A549 (cell line): ENCODE results near the gene NOX3. TPM values are rescaled to one million over a fixed set of nuclear protein-coding genes. Genes with fewer than 3 reads are reported as not detected.
A peak's percentile ranks its signal among the peaks of the same experiment; 100 is the strongest.

Experiments
- ATAC-seq, 2 experiments: fragments of 200-7000 bp in 1 of 2; fragments of >200 bp in 1 of 2; cut with Nextera tagmentation in 1 of 2; cut with Tn5 transposase in 1 of 2; 3 replicates each; pipeline versions ENCODE4 v1.8.0 to v1.9.1; 2018 to 2020; ENCODE audit warnings: mild to moderate bottlenecking in 1 of 2, moderate library complexity in 1 of 2
- CTCF ChIA-PET: fragments of 300-600 bp; sonication (Branson Sonifier 250); formaldehyde crosslinking; extraction: SDS; loops from one replicate; lab custom pipeline; 2021; ENCODE audit warnings: antibody characterized with exemption, inconsistent platforms; lab: Yijun Ruan, JAX
- POLR2A ChIA-PET: fragments of 350-600 bp; formaldehyde crosslinking; extraction: SDS; loops from one replicate; lab custom pipeline; 2021; ENCODE audit warnings: antibody characterized with exemption, inconsistent platforms; lab: Yijun Ruan, JAX
- DNase-seq, 2 experiments: peaks; one replicate each; pipeline versions ENCODE4 v3.0.0 to v3.0.0-alpha.2; 2011 to 2016; ENCODE audit warnings: low read depth in 1 of 2, low spot score in 1 of 2
- FAIRE-seq: peaks from 2 replicates; lab custom pipeline; 2011; peaks lifted over from hg19 to GRCh38; lab: Jason Lieb, UNC
- H3K27ac ChIP-seq, 2 experiments: fragments of >200 bp; sonication (Bioruptor Twin); formaldehyde crosslinking; 3 replicates each; pipeline ENCODE4 v1.5.1; 2016 to 2017
- H3K4me1 ChIP-seq: fragments of >200 bp; sonication (Bioruptor Twin); formaldehyde crosslinking; 3 replicates; pipeline ENCODE4 v1.6.1; 2016
- H3K4me2 ChIP-seq: fragments of >200 bp; sonication (Bioruptor Twin); formaldehyde crosslinking; 3 replicates; pipeline ENCODE4 v1.6.1; 2016
- H3K4me3 ChIP-seq: fragments of >200 bp; sonication (Bioruptor Twin); formaldehyde crosslinking; 3 replicates; pipeline ENCODE4 v1.5.1; 2016
- H3K9me3 ChIP-seq: fragments of >200 bp; sonication (Bioruptor Twin); formaldehyde crosslinking; 3 replicates; pipeline ENCODE4 v1.6.1; 2016
- CBX8 ChIP-seq: fragments of 200-600 bp; sonication (generic); IDR thresholded peaks from 2 replicates; pipeline ENCODE4 v1.6.1; 2016
- CEBPB ChIP-seq, 2 experiments: fragments of >200 bp in 1 of 2; sonication (Bioruptor Twin) in 1 of 2; formaldehyde crosslinking in 1 of 2; IDR thresholded peaks; 2 replicates each; pipeline ENCODE4 v1.6.1; 2012 to 2016
- EHF ChIP-seq: fragments of 250-450 bp; sonication (Bioruptor Pico); IDR thresholded peaks from 2 replicates; pipeline ENCODE4 v1.5.0; 2020; ENCODE audit warnings: mild to moderate bottlenecking
- FOSL2 ChIP-seq, 2 experiments: fragments of 450-650 bp in 1 of 2; fragments of >200 bp in 1 of 2; sonication (Bioruptor Twin) in 1 of 2; formaldehyde crosslinking; IDR thresholded peaks; 2 replicates each; pipeline versions ENCODE4 v1.5.0 to v1.6.1; 2016 to 2020; ENCODE audit warnings: mild to moderate bottlenecking in 1 of 2, moderate library complexity in 1 of 2
- GATA3 ChIP-seq: IDR thresholded peaks from 2 replicates; pipeline ENCODE4 v1.6.1; 2012; ENCODE audit warnings: borderline replicate concordance
- HDAC2 ChIP-seq: fragments of 200-600 bp; sonication (generic); IDR thresholded peaks from 2 replicates; pipeline ENCODE4 v1.6.1; 2016
- HOXA7 ChIP-seq: fragments of 250-450 bp; sonication (Bioruptor Pico); IDR thresholded peaks from 2 replicates; pipeline ENCODE4 v1.5.0; 2020; ENCODE audit warnings: mild to moderate bottlenecking, moderate library complexity
- HOXB13 ChIP-seq: fragments of 250-450 bp; sonication (Bioruptor Pico); IDR thresholded peaks from 2 replicates; pipeline ENCODE4 v1.5.0; 2020; ENCODE audit warnings: low read depth, mild to moderate bottlenecking, moderate library complexity
- JUN ChIP-seq, 2 experiments: fragments of >200 bp; sonication (Bioruptor Twin); formaldehyde crosslinking; IDR thresholded peaks; 2 replicates in 1 of 2; 3 replicates in 1 of 2; pipeline ENCODE4 v1.6.1; 2016 to 2017
- KDM1A ChIP-seq: fragments of 200-600 bp; sonication (generic); IDR thresholded peaks from 2 replicates; pipeline ENCODE4 v1.6.1; 2016; ENCODE audit warnings: low read depth, mild to moderate bottlenecking
- NFE2L2 ChIP-seq: fragments of 150-350 bp; conservative IDR thresholded peaks from 2 replicates; pipeline ENCODE4 v1.6.1; 2014; ENCODE audit warnings: low read length
- NPAS2 ChIP-seq: fragments of 250-450 bp; sonication (Bioruptor Pico); IDR thresholded peaks from 2 replicates; pipeline ENCODE4 v1.8.0; 2022; ENCODE audit warnings: mild to moderate bottlenecking, moderate library complexity, borderline replicate concordance
- PHF8 ChIP-seq: fragments of 200-600 bp; sonication (generic); IDR thresholded peaks from 2 replicates; pipeline ENCODE4 v1.6.1; 2016; ENCODE audit warnings: low read depth, mild to moderate bottlenecking, antibody characterized with exemption, moderate library complexity, borderline replicate concordance
- POLR2A ChIP-seq: IDR thresholded peaks from 2 replicates; pipeline ENCODE4 v1.6.1; 2012; ENCODE audit warnings: mild to moderate bottlenecking, low read length
- RARB ChIP-seq: fragments of 250-450 bp; sonication (Bioruptor Pico); IDR thresholded peaks from 2 replicates; pipeline ENCODE4 v1.8.0; 2021; ENCODE audit warnings: mild to moderate bottlenecking, moderate library complexity
- RFX5 ChIP-seq: fragments of 450-650 bp; IDR thresholded peaks from 2 replicates; pipeline ENCODE4 v1.7.1; 2014; ENCODE audit warnings: antibody characterized with exemption, mild to moderate bottlenecking, moderate library complexity
- RNF2 ChIP-seq: fragments of 200-600 bp; sonication (generic); IDR thresholded peaks from 2 replicates; pipeline ENCODE4 v1.6.1; 2016; ENCODE audit warnings: low read depth, mild to moderate bottlenecking, antibody characterized with exemption, moderate library complexity, borderline replicate concordance
- TFCP2L1 ChIP-seq: fragments of 250-450 bp; sonication (Bioruptor Pico); IDR thresholded peaks from 2 replicates; pipeline ENCODE4 v1.5.0; 2021; ENCODE audit warnings: mild to moderate bottlenecking
- ZC3H11A ChIP-seq: fragments of 450-650 bp; IDR thresholded peaks from 2 replicates; pipeline ENCODE4 v1.6.1; 2014; ENCODE audit warnings: antibody characterized with exemption, mild to moderate bottlenecking
- WGBS: methylation state at CpG from one replicate; pipeline ENCODE4 v1.1.6; 2017; ENCODE audit errors: missing lambda C conversion rate; 5-methylcytosine and 5-hydroxymethylcytosine counted together
- polyA plus RNA-seq, 4 experiments: library from polyadenylated mRNA; depleted of rRNA in 3 of 4; stranded (reverse); fragments of >200 nt; fragmentation: RNase III in 1 of 4; extraction: RNeasy Plus Mini Kit Qiagen cat#74134 plus additional on column Dnase treatment in 1 of 4; gene quantifications; 2 replicates in 3 of 4; 3 replicates in 1 of 4; pipeline ENCODE4 v1.2.3, GENCODE V29; 2011 to 2017
- TF ChIP-seq, protein P1 (sequence below): IDR thresholded peaks from 2 replicates; pipeline ENCODE4 v1.6.1; 2012; ENCODE audit warnings: low read depth, borderline replicate concordance
- TF ChIP-seq, protein P2 (sequence below): fragments of >200 bp; sonication (Bioruptor Twin); formaldehyde crosslinking; IDR thresholded peaks from 3 replicates; pipeline ENCODE4 v1.5.1; 2016
- TF ChIP-seq, protein P3 (sequence below): fragments of 450-650 bp; IDR thresholded peaks from 2 replicates; pipeline ENCODE4 v1.6.1; 2014; ENCODE audit warnings: antibody characterized with exemption

NOX3 gene
- polyA plus RNA-seq, 2 of the 4 experiments (the other 2 are of a cell fraction): not detected

DNA sequence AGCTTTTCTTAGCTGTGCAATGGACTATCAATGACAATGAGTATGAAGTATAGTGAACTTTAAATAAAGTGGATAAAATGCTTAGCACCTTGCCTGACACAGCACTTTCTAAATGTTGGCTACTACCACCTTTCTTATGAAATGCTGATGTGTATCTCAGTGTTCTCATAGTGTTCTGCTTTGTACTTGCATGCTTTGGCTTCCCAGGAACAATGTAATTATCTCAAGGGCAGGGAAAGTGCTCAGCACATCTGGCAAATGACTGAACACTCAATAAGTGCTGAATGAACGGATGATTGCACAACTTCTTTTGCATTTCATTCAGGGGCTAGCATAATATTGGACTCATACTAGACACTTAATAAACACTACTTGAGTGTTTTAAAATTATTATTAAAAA lies 28.2 kb upstream of the NOX3 start:
- ChIA-PET POLR2A (no interaction called here), CTCF (no interaction called here)
- ATAC-seq (no peak), FAIRE-seq (no peak)
- Histone ChIP-seq H3K4me1 (no peaks in the 10 kb centered on the region), H3K27ac (no peak overlapping the region)
- 81% methylated on average over 1 of the region's 1 CpG for WGBS
- TF ChIP-seq JUN (IDR thresholded peaks at IDR 0.05) (no peak), PHF8 (no peak), TFCP2L1 (CRISPR knock-in tag) (no peak), RNF2 (no peak), GATA3 (no peak), CEBPB (IDR thresholded peaks at IDR 0.05) (0 out of 4 replicates have a peak, but pooled peaks of 1 of the 2 experiments have one; percentile 16)
- TF ChIP-seq, protein P1, sequence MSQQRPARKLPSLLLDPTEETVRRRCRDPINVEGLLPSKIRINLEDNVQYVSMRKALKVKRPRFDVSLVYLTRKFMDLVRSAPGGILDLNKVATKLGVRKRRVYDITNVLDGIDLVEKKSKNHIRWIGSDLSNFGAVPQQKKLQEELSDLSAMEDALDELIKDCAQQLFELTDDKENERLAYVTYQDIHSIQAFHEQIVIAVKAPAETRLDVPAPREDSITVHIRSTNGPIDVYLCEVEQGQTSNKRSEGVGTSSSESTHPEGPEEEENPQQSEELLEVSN: no peak
- TF ChIP-seq, protein P2, sequence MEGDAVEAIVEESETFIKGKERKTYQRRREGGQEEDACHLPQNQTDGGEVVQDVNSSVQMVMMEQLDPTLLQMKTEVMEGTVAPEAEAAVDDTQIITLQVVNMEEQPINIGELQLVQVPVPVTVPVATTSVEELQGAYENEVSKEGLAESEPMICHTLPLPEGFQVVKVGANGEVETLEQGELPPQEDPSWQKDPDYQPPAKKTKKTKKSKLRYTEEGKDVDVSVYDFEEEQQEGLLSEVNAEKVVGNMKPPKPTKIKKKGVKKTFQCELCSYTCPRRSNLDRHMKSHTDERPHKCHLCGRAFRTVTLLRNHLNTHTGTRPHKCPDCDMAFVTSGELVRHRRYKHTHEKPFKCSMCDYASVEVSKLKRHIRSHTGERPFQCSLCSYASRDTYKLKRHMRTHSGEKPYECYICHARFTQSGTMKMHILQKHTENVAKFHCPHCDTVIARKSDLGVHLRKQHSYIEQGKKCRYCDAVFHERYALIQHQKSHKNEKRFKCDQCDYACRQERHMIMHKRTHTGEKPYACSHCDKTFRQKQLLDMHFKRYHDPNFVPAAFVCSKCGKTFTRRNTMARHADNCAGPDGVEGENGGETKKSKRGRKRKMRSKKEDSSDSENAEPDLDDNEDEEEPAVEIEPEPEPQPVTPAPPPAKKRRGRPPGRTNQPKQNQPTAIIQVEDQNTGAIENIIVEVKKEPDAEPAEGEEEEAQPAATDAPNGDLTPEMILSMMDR: no peak
- TF ChIP-seq, all 56 proteins: peak for 1
- Histone ChIP-seq H3K4me2 (no peak overlapping the region), H3K9me3 (no peaks in the 10 kb centered on the region), H3K4me3 (no peak overlapping the region)
- DNase-seq: no peak

DNA sequence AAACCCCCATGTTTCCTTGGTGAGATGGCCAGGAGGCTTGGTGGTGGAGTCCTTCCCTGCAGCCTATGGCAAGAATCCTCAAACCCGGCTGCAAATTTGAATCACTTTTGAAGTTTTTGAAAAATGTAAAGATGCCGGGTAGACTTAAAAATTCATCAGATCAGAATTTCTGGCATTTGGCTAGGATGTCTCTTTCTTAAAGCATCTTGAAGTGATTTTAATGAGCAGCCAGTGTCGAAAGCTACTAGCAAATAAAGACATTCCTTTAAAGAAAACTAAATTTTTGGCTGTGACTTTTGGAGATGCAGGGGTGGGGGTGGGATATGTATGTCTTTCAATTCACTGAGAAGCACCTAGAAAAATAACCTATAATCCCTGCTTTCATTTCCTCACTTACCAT lies 25.6 kb upstream of the NOX3 start:
- POLR2A ChIA-PET: no interaction called here
- no peak for DNase-seq
- Histone ChIP-seq H3K4me3 (no peak overlapping the region), H3K4me1 (no peaks in the 10 kb centered on the region), H3K4me2 (no peak overlapping the region), H3K9me3 (no peaks in the 10 kb centered on the region), H3K27ac (no peak overlapping the region; a peak in 1 of 6 replicates)
- ATAC-seq: no peak
- no peak for FAIRE-seq
- WGBS: 39% methylated on average over 3 of the region's 3 CpGs
- TF ChIP-seq FOSL2 (IDR thresholded peaks at IDR 0.05) (no peak), FOSL2 (CRISPR knock-in tag; IDR thresholded peaks at IDR 0.05) (no peak), HOXB13 (CRISPR knock-in tag) (no peak), HDAC2 (no peak), NPAS2 (CRISPR knock-in tag) (no peak), KDM1A (no peak), RFX5 (no peak), CEBPB (IDR thresholded peaks at IDR 0.05) (no peak)
- TF ChIP-seq, all 56 proteins: peak for 0
- CTCF ChIA-PET: no interaction called here

DNA sequence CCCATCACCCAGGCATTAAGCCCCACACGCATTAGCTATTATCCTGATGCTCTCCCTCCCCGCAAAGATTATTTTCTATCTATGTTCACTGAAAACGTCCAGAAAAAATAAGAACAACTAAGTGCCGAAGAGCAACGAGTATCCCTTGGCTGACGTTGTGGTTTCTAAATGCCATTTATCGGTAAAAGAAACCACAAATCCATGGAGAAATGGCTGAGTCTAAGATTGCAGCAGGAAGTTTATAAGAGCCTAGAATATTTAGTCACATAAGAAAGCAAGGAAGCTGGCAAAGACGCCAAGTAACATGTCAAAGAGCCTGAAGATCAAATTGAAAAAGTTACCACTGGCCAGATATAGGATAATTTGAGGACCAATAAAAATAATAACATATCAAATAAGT lies 18.1 kb upstream of the NOX3 start:
- no peak for FAIRE-seq
- peaks cover 2% of the 10 kb centered on the region; the same call in 1 of the 3 replicates for H3K9me3 ChIP-seq
- TF ChIP-seq, protein P3, sequence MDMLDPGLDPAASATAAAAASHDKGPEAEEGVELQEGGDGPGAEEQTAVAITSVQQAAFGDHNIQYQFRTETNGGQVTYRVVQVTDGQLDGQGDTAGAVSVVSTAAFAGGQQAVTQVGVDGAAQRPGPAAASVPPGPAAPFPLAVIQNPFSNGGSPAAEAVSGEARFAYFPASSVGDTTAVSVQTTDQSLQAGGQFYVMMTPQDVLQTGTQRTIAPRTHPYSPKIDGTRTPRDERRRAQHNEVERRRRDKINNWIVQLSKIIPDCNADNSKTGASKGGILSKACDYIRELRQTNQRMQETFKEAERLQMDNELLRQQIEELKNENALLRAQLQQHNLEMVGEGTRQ: no peak
- no peak for TF ChIP-seq RARB (CRISPR knock-in tag)
- no peak for TF ChIP-seq CBX8
- no peak for TF ChIP-seq NFE2L2
- TF ChIP-seq KDM1A: no peak
- TF ChIP-seq HOXA7 (CRISPR knock-in tag): no peak
- TF ChIP-seq EHF (CRISPR knock-in tag): no peak
- TF ChIP-seq POLR2A: no peak
- no peak for TF ChIP-seq ZC3H11A
- TF ChIP-seq, all 56 proteins: peak for 0
- 88% methylated on average over 8 of the region's 8 CpGs for WGBS
- Histone ChIP-seq H3K4me1 (no peaks in the 10 kb centered on the region), H3K27ac (no peak overlapping the region), H3K4me3 (no peak overlapping the region), H3K4me2 (no peak overlapping the region)
- CTCF ChIA-PET: no interaction called here
- POLR2A ChIA-PET: no interaction called here
- no peak for ATAC-seq
- DNase-seq: no peak
